Activated B cell treated with CpG ODN at 0.5 μM for 24 hours (primary cell): ENCODE measurements around the gene WDR59. TPM values are rescaled to one million over a fixed set of nuclear protein-coding genes. Genes with fewer than 3 reads are reported as not detected.

ENCODE experiments used
- ATAC-seq: fragments of 200-7000 bp; cut with Tn5 transposase; one replicate; pipeline ENCODE4 v1.10.0; 2021; ENCODE audit warnings: low read depth, mild to moderate bottlenecking, moderate library complexity
- CTCF ChIA-PET: fragments of 350-600 bp; sonication (Branson Sonifier 250); formaldehyde crosslinking; loops from one replicate; lab custom pipeline; 2021; ENCODE audit warnings: antibody characterized with exemption; lab: Charles Lee
- POLR2A ChIA-PET: fragments of 350-600 bp; sonication (Branson Sonifier 250); formaldehyde crosslinking; loops from one replicate; lab custom pipeline; 2021; ENCODE audit warnings: antibody characterized with exemption; lab: Charles Lee
- DNase-seq: peaks from one replicate; pipeline ENCODE4 v3.0.0; 2022
- H3K27ac Mint-ChIP-seq: one replicate; pipeline ENCODE4 v1.8.0; 2020; ENCODE audit warnings: mixed read lengths
- H3K27me3 Mint-ChIP-seq: one replicate; pipeline ENCODE4 v1.8.0; 2021; ENCODE audit warnings: mixed read lengths
- H3K36me3 Mint-ChIP-seq: one replicate; pipeline ENCODE4 v1.8.0; 2021; ENCODE audit warnings: low read depth, mixed read lengths
- H3K4me1 Mint-ChIP-seq: one replicate; pipeline ENCODE4 v1.8.0; 2021; ENCODE audit warnings: mixed read lengths
- H3K4me3 Mint-ChIP-seq: one replicate; pipeline ENCODE4 v1.8.0; 2020; ENCODE audit warnings: mild to moderate bottlenecking, mixed read lengths
- H3K9me3 Mint-ChIP-seq: one replicate; pipeline ENCODE4 v1.8.0; 2020; ENCODE audit warnings: mixed read lengths
- CTCF ChIP-seq: fragments of 200-600 bp; IDR thresholded peaks from one replicate; pipeline ENCODE4 v1.8.0; 2022; ENCODE audit warnings: antibody characterized with exemption, mild to moderate bottlenecking
- intact Hi-C: fragments of 100-400 bp; cut with micrococcal nuclease; formaldehyde crosslinking; loops from one replicate; pipeline ENCODE4 v1.15.1; 2024
- total RNA-seq: library from RNA; stranded (reverse); gene quantifications from 2 replicates; pipeline ENCODE4 v1.2.3, GENCODE V29; 2022

Gene WDR59
- total RNA-seq, 1 donor from 2014 or later, result 93.3 TPM

DNA sequence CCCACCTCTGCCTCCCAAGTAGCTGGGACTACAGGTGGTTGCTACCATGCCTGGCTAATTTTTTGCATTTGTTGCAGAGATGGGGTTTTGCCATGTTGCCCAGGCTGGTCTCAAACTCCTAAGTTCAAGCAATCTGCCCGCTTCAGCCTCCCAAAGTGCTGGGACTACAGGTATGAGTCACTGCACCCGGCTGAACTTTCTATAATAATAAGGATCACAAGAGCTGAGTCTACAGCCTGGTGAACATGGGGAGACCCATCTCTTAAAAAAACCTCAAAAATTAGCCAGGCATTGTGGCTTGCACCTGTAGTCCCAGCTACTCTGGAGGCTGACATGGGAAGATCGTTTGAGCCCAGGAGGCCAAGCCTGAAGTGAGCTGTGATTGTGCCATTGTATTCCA lies 53.5 kb downstream of the WDR59 start:
- POLR2A ChIA-PET, result no interaction called here
- Mint-ChIP-seq H3K9me3 (peaks cover 3% of the 10 kb centered on the region), H3K27me3 (no peaks in the 10 kb centered on the region), H3K4me1 (no peaks in the 10 kb centered on the region), H3K4me3 (no peak overlapping the region), H3K36me3 (peaks cover 63% of the 10 kb centered on the region), H3K27ac (no peak overlapping the region)
- no peak for DNase-seq
- intact Hi-C loops, result no loop called here
- CTCF ChIA-PET, result no interaction called here
- no peak for ATAC-seq
- no peak for TF ChIP-seq CTCF

DNA sequence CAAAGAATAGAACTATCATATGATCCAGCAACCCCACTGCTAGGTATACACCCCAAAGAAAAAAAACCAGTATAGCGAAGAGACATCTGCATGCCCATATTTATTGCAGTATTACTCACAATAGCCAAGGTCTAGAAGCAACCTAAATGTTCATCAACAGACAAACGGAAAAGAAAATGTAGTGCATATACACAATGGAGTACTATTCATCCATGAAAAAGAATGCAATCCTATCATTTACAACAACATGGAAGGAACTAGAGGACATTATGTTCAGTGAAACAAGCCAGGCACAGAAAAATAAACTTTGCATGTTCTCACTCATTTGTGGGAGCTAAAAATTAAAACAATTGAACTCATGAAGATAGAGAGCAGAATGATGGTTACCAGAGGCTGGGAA lies 55.3 kb downstream of the WDR59 start:
- H3K36me3 Mint-ChIP-seq, result peaks cover 63% of the 10 kb centered on the region
- H3K4me3 Mint-ChIP-seq, result no peak overlapping the region
- no peaks in the 10 kb centered on the region for H3K27me3 Mint-ChIP-seq
- no peak overlapping the region for H3K27ac Mint-ChIP-seq
- ChIA-PET CTCF (no interaction called here), POLR2A (no interaction called here)
- no peak for ATAC-seq
- H3K9me3 Mint-ChIP-seq, result peaks cover 3% of the 10 kb centered on the region
- intact Hi-C loops, result no loop called here
- no peak for DNase-seq
- no peak for TF ChIP-seq CTCF
- no peaks in the 10 kb centered on the region for H3K4me1 Mint-ChIP-seq

- no peak for DNase-seq
- TF ChIP-seq CTCF, result no peak
- Mint-ChIP-seq H3K4me1 (no peaks in the 10 kb centered on the region), H3K27ac (no peak overlapping the region), H3K36me3 (peaks cover 70% of the 10 kb centered on the region), H3K4me3 (no peak overlapping the region), H3K9me3 (peaks cover 3% of the 10 kb centered on the region), H3K27me3 (no peaks in the 10 kb centered on the region)
- CTCF ChIA-PET, result no interaction called here
- POLR2A ChIA-PET, result no interaction called here
- no peak for ATAC-seq
- intact Hi-C loops, result no loop called here
These were observed 58.1 kb downstream of the WDR59 start for GRCh38 chr16:74926805-74927204.

DNA sequence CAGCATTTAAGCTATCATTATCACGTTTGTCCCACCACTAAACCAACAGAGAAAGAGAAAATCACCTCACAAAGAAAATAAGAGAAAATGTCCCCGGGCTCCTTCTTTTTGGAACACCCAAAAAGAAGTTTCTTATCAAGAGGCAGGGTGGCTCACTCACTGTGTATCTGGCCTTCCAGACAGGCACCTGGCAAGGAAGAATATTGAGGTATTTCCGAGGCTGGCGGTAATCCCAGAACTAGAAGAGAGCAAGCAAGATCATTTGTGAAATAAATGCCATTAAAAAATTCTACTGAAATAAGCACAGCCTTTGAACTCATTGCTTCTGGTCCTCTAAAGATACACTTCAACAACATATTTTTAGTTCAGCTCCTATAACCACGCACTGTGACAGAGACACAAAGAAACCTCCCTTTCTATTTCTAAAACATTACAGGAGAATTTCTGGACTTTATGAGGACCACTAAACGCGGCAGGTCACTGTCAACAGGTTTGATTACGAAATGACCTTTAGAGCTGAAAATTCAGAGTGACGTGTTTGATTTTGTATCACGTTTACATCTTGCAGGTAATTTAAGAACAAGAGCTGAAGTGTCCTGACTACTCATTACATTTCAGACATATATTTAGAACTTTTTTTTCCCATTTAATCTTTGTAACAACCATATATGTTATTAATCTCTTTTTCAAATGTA lies 61.0 kb downstream of the WDR59 start:
- no peak overlapping the region for H3K27ac Mint-ChIP-seq
- H3K4me3 Mint-ChIP-seq, result no peak overlapping the region
- no peak for TF ChIP-seq CTCF
- H3K4me1 Mint-ChIP-seq, result no peaks in the 10 kb centered on the region
- ChIA-PET CTCF (no interaction called here), POLR2A (no interaction called here)
- intact Hi-C loops, result no loop called here
- H3K27me3 Mint-ChIP-seq, result no peaks in the 10 kb centered on the region
- DNase-seq (no peak), ATAC-seq (no peak)
- peaks cover 71% of the 10 kb centered on the region for H3K36me3 Mint-ChIP-seq
- H3K9me3 Mint-ChIP-seq, result no peaks in the 10 kb centered on the region

- ATAC-seq, result no peak
- Mint-ChIP-seq H3K9me3 (no peaks in the 10 kb centered on the region), H3K27me3 (no peaks in the 10 kb centered on the region), H3K36me3 (peaks cover 77% of the 10 kb centered on the region), H3K4me3 (no peak overlapping the region), H3K27ac (no peak overlapping the region), H3K4me1 (no peaks in the 10 kb centered on the region)
- intact Hi-C loops, result no loop called here
- TF ChIP-seq CTCF, result no peak
- ChIA-PET CTCF (no interaction called here), POLR2A (no interaction called here)
- DNase-seq, result no peak
These were observed 62.5 kb downstream of the WDR59 start for GRCh38 chr16:74922150-74923138.
